Activated naive CD4-positive, alpha-beta T cell treated with anti-CD3 and anti-CD28 coated beads, Interleukin-2, amount 50 U/mL, for 72 hours (primary cell): ENCODE results near the gene TEKT5. TPM values are rescaled to one million over a fixed set of nuclear protein-coding genes. Genes with fewer than 3 reads are reported as not detected.
"Not testable (repeated sequence)": the region's sequence is repeated elsewhere in the genome, so short reads cannot be mapped to it uniquely, and the experiment has no call there.

Experiments
- ATAC-seq, 2 donors: fragments of 150-1000 bp; cut with Tn5 transposase; 2 replicates each; pipeline ENCODE4 v1.10.0; 2021; ENCODE audit warnings: mild to moderate bottlenecking in 2 of 2, moderate library complexity in 2 of 2
- DNase-seq, 2 donors: peaks; one replicate each; pipeline ENCODE4 v3.0.0; 2021 to 2022; ENCODE audit warnings: low spot score in 2 of 2
- H3K27ac Mint-ChIP-seq, 2 donors: one replicate each; pipeline ENCODE4 v1.8.0; 2022; ENCODE audit warnings: mild to moderate bottlenecking in 2 of 2, mixed read lengths in 2 of 2
- H3K36me3 Mint-ChIP-seq, 2 donors: one replicate each; pipeline ENCODE4 v1.8.0; 2022; ENCODE audit warnings: mixed read lengths in 2 of 2
- H3K9me3 Mint-ChIP-seq, 2 donors: one replicate each; pipeline ENCODE4 v1.8.0; 2022; ENCODE audit warnings: mixed read lengths in 2 of 2
- total RNA-seq, 2 donors: library from RNA; stranded (reverse); gene quantifications; one replicate each; pipeline ENCODE4 v1.2.3, GENCODE V29; 2022

Gene TEKT5
- total RNA-seq, 2 donors from 2014 or later = not detected

GRCh38 chr16:10649098-10649497 is 45.6 kb downstream of the TEKT5 start:
- not testable (repeated sequence) for H3K9me3 Mint-ChIP-seq, H3K36me3 Mint-ChIP-seq, H3K27ac Mint-ChIP-seq, ATAC-seq, DNase-seq

- Mint-ChIP-seq H3K36me3 (no peaks in the 10 kb centered on the region), H3K9me3 (no peaks in the 10 kb centered on the region), H3K27ac (no peak overlapping the region)
- ATAC-seq (no peak), DNase-seq (no peak)
Observed at GRCh38 chr16:10647721-10648296, 46.9 kb downstream of the TEKT5 start.

GRCh38 chr16:10647264-10647720 is 47.4 kb downstream of the TEKT5 start:
- Mint-ChIP-seq H3K9me3 (no peaks in the 10 kb centered on the region), H3K27ac (no peak overlapping the region)

GRCh38 chr16:10646581-10647263 is 48.0 kb downstream of the TEKT5 start:
- no peak for DNase-seq

More at GRCh38 chr16:10647264-10647720, 47.4 kb downstream of the TEKT5 start:
- DNase-seq = no peak
- H3K36me3 Mint-ChIP-seq = no peaks in the 10 kb centered on the region
- no peak for ATAC-seq

GRCh38 chr16:10646228-10646580 is 48.5 kb downstream of the TEKT5 start:
- H3K36me3 Mint-ChIP-seq = no peaks in the 10 kb centered on the region
- no peaks in the 10 kb centered on the region for H3K9me3 Mint-ChIP-seq
- H3K27ac Mint-ChIP-seq = no peak overlapping the region
- DNase-seq = no peak
- ATAC-seq = no peak

More at GRCh38 chr16:10646581-10647263, 48.0 kb downstream of the TEKT5 start:
- Mint-ChIP-seq H3K9me3 (no peaks in the 10 kb centered on the region), H3K27ac (no peak overlapping the region), H3K36me3 (no peaks in the 10 kb centered on the region)
- no peak for ATAC-seq

GRCh38 chr16:10644092-10644491 is 50.6 kb downstream of the TEKT5 start:
- H3K36me3 Mint-ChIP-seq = no peaks in the 10 kb centered on the region
- ATAC-seq (no peak), DNase-seq (no peak)
- no peaks in the 10 kb centered on the region for H3K9me3 Mint-ChIP-seq
- H3K27ac Mint-ChIP-seq = no peak overlapping the region

- H3K9me3 Mint-ChIP-seq = no peaks in the 10 kb centered on the region
- no peaks in the 10 kb centered on the region for H3K36me3 Mint-ChIP-seq
- no peak for DNase-seq
- ATAC-seq = no peak
- no peak overlapping the region for H3K27ac Mint-ChIP-seq
Observed at GRCh38 chr16:10642964-10643363, 51.8 kb downstream of the TEKT5 start.

GRCh38 chr16:10641953-10642949 is 52.5 kb downstream of the TEKT5 start:
- Mint-ChIP-seq H3K27ac (no peak overlapping the region), H3K9me3 (no peaks in the 10 kb centered on the region), H3K36me3 (no peaks in the 10 kb centered on the region)
- DNase-seq = no peak
- no peak for ATAC-seq

- DNase-seq (no peak), ATAC-seq (no peak)
- Mint-ChIP-seq H3K9me3 (no peaks in the 10 kb centered on the region), H3K36me3 (no peaks in the 10 kb centered on the region), H3K27ac (no peak overlapping the region)
Observed at GRCh38 chr16:10641555-10641952, 53.2 kb downstream of the TEKT5 start.

GRCh38 chr16:10640934-10641333 is 53.8 kb downstream of the TEKT5 start:
- DNase-seq = no peak
- Mint-ChIP-seq H3K27ac (no peak overlapping the region), H3K36me3 (no peaks in the 10 kb centered on the region), H3K9me3 (no peaks in the 10 kb centered on the region)
- no peak for ATAC-seq

GRCh38 chr16:10638101-10638500 is 56.6 kb downstream of the TEKT5 start:
- peaks cover 0 to 5% of the 10 kb centered on the region in 2 donors for H3K9me3 Mint-ChIP-seq
- no peak overlapping the region for H3K27ac Mint-ChIP-seq
- DNase-seq (no peak), ATAC-seq (no peak)
- H3K36me3 Mint-ChIP-seq = no peaks in the 10 kb centered on the region

- no peak for DNase-seq
- Mint-ChIP-seq H3K36me3 (no peaks in the 10 kb centered on the region), H3K9me3 (peaks cover 0 to 5% of the 10 kb centered on the region in 2 donors), H3K27ac (no peak overlapping the region)
- ATAC-seq = no peak
Observed at GRCh38 chr16:10637337-10638037, 57.2 kb downstream of the TEKT5 start.

- H3K27ac Mint-ChIP-seq = no peak overlapping the region
- ATAC-seq = no peak
- no peaks in the 10 kb centered on the region for H3K36me3 Mint-ChIP-seq
- H3K9me3 Mint-ChIP-seq = peaks cover 0 to 5% of the 10 kb centered on the region in 2 donors
- no peak for DNase-seq
Observed at GRCh38 chr16:10635365-10636021, 59.2 kb downstream of the TEKT5 start.

GRCh38 chr16:10633429-10633828 is 61.3 kb downstream of the TEKT5 start:
- not testable (repeated sequence) for ATAC-seq, H3K27ac Mint-ChIP-seq, H3K9me3 Mint-ChIP-seq, DNase-seq, H3K36me3 Mint-ChIP-seq

- Mint-ChIP-seq H3K36me3 (no peaks in the 10 kb centered on the region), H3K9me3 (peaks cover 0 to 5% of the 10 kb centered on the region in 2 donors), H3K27ac (no peak overlapping the region)
- no peak for DNase-seq
- no peak for ATAC-seq
Observed at GRCh38 chr16:10631886-10632285, 62.8 kb downstream of the TEKT5 start.

- no peak overlapping the region for H3K27ac Mint-ChIP-seq
- no peaks in the 10 kb centered on the region for H3K36me3 Mint-ChIP-seq
- ATAC-seq (no peak), DNase-seq (no peak)
- H3K9me3 Mint-ChIP-seq = peaks cover 0 to 5% of the 10 kb centered on the region in 2 donors
Observed at GRCh38 chr16:10629592-10629963, 65.2 kb downstream of the TEKT5 start.
